ENCODE results near the gene ITPR3. TPM values are rescaled to one million over a fixed set of nuclear protein-coding genes. Genes with fewer than 3 reads are reported as not detected.

The ITPR3 gene
- total RNA-seq, 2 experiments from 2014 or later, result 56.6 to 83.5 TPM

DNA sequence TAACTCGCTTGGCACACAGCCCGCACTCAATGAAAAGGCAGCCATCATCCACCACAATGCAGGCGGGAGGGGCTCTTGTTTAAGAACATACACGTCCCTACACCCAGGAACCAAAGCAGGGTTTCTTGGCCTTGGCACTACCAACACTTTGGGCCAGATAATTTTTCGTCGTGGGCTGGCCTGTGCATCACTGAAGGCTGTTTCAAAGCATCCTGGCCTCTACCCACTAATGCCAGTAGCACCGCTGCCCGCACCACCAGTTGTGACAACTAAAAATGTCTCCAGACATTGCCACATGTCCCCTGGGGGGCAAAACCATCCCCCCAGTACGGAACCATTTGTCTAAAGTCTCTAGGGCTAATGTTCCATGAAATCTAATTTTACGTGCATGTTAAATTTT lies 77.4 kb downstream of the ITPR3 start:
- TF ChIP-seq, protein P1, sequence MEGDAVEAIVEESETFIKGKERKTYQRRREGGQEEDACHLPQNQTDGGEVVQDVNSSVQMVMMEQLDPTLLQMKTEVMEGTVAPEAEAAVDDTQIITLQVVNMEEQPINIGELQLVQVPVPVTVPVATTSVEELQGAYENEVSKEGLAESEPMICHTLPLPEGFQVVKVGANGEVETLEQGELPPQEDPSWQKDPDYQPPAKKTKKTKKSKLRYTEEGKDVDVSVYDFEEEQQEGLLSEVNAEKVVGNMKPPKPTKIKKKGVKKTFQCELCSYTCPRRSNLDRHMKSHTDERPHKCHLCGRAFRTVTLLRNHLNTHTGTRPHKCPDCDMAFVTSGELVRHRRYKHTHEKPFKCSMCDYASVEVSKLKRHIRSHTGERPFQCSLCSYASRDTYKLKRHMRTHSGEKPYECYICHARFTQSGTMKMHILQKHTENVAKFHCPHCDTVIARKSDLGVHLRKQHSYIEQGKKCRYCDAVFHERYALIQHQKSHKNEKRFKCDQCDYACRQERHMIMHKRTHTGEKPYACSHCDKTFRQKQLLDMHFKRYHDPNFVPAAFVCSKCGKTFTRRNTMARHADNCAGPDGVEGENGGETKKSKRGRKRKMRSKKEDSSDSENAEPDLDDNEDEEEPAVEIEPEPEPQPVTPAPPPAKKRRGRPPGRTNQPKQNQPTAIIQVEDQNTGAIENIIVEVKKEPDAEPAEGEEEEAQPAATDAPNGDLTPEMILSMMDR (conservative IDR thresholded peaks at IDR 0.05; ENCODE audit: low read length), result no peak
- TF ChIP-seq EZH2phosphoT487 (IDR thresholded peaks at IDR 0.05; ENCODE audit: borderline replicate concordance, low read depth, low read length), result no peak
- H3K27ac ChIP-seq (ENCODE audit: low read depth, low read length, poor library complexity, severe bottlenecking), result no peak overlapping the region
- DNase-seq (ENCODE audit: low spot score), result no peak
- no peaks in the 10 kb centered on the region for H3K9me2 ChIP-seq (ENCODE audit: insufficient read depth, low read length)
- ChIA-PET CTCF (ENCODE audit: unreplicated experiment) (no interaction called here), POLR2A (interaction anchor here (1.7 kb wide), 1 partner anchor 117 kb away, joined by 3 read pairs; no protein-coding TSS in a partner anchor)
- peaks cover 35% of the 10 kb centered on the region for H3K4me1 ChIP-seq (ENCODE audit: insufficient read depth, low read length, poor library complexity, severe bottlenecking)
- intact Hi-C loops (cut with micrococcal nuclease; ENCODE audit: unreplicated experiment), result no loop called here
- H2AFZ ChIP-seq (ENCODE audit: low read length), result no peak overlapping the region
- BruUV-seq (replicated peaks), result no TSS peak
- H4K20me1 ChIP-seq (ENCODE audit: insufficient read depth, low read length), result 0 out of 2 replicates have a peak, but pooled peaks cover 6% of the 10 kb centered on the region
- no peaks in the 10 kb centered on the region for H3K9me3 ChIP-seq (ENCODE audit: low read length)
- H3K36me3 ChIP-seq (ENCODE audit: insufficient read depth, low read length), result peaks cover 86% of the 10 kb centered on the region
- H3K4me3 ChIP-seq (ENCODE audit: low read depth, low read length, poor library complexity, severe bottlenecking), result no peak overlapping the region
- no peak overlapping the region for H3K4me2 ChIP-seq (ENCODE audit: low read length)
- H3K79me2 ChIP-seq (ENCODE audit: insufficient read depth, low read depth, low read length), result no peaks in the 10 kb centered on the region

DNA sequence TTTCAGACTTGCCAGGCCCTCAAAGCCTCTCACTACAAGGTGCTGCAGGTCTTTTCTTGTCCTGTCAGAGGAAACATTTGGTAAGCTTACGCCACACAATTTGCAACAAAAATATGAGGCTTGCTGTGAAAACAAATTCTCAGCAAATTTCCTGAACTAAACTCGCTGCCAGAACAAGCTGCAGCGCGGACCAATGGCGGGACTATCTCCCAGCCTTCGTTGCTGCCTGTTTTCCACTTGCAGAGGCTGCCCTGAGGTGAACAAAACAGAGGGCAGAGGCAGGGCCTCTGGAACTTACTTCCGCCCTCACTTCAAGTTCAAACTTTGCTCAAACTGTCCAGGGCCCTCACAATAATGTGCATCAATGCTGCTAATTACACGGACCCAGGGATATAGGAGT lies 78.0 kb downstream of the ITPR3 start:
- POLR2A ChIA-PET, result interaction anchor here (0.7 to 1.7 kb wide), 2 partner anchors 12 to 118 kb away, joined by 3 to 4 read pairs; partner anchors contain the start of gene UQCC2
- Histone ChIP-seq H3K4me3 (ENCODE audit: low read depth, low read length, poor library complexity, severe bottlenecking) (no peak overlapping the region), H4K20me1 (ENCODE audit: insufficient read depth, low read length) (0 out of 2 replicates have a peak, but pooled peaks cover 6% of the 10 kb centered on the region), H3K79me2 (ENCODE audit: insufficient read depth, low read depth, low read length) (no peaks in the 10 kb centered on the region), H3K36me3 (ENCODE audit: insufficient read depth, low read length) (peaks cover 83% of the 10 kb centered on the region), H3K4me2 (ENCODE audit: low read length) (no peak overlapping the region), H2AFZ (ENCODE audit: low read length) (no peak overlapping the region), H3K4me1 (ENCODE audit: insufficient read depth, low read length, poor library complexity, severe bottlenecking) (peaks cover 35% of the 10 kb centered on the region), H3K9me2 (ENCODE audit: insufficient read depth, low read length) (no peaks in the 10 kb centered on the region), H3K27ac (ENCODE audit: low read depth, low read length, poor library complexity, severe bottlenecking) (no peak overlapping the region), H3K9me3 (ENCODE audit: low read length) (no peaks in the 10 kb centered on the region)
- no TSS peak for BruUV-seq (replicated peaks)
- intact Hi-C loops (cut with micrococcal nuclease; ENCODE audit: unreplicated experiment), result no loop called here
- no peak for TF ChIP-seq EZH2phosphoT487 (IDR thresholded peaks at IDR 0.05; ENCODE audit: borderline replicate concordance, low read depth, low read length)
- TF ChIP-seq, protein P1 (conservative IDR thresholded peaks at IDR 0.05; ENCODE audit: low read length), result no peak
- no peak for DNase-seq (ENCODE audit: low spot score)
- CTCF ChIA-PET (ENCODE audit: unreplicated experiment), result no interaction called here

DNA sequence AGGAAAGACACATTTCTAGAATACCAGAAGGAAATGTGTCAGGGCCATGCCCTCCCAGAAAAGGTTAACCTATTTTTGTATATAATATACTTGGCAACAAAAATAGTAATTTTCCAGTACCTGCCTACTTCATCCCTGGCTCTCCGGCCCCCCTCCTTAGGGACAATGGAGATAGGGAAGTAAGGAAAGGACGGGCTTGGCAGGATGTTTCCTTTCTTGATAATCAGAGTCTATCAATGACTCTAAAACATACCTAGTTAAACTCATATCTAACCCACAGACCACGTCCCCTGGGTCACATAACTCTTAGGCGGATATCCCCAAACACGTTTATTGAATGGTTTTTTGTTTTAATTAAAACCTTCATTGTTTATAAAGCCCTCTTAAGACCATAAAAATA lies 78.6 kb downstream of the ITPR3 start:
- Histone ChIP-seq H3K27ac (ENCODE audit: low read depth, low read length, poor library complexity, severe bottlenecking) (peak overlapping the region; percentile 14), H3K9me2 (ENCODE audit: insufficient read depth, low read length) (no peaks in the 10 kb centered on the region), H3K9me3 (ENCODE audit: low read length) (no peaks in the 10 kb centered on the region), H4K20me1 (ENCODE audit: insufficient read depth, low read length) (0 out of 2 replicates have a peak, but pooled peaks cover 6% of the 10 kb centered on the region), H3K79me2 (ENCODE audit: insufficient read depth, low read depth, low read length) (no peaks in the 10 kb centered on the region), H3K4me1 (ENCODE audit: insufficient read depth, low read length, poor library complexity, severe bottlenecking) (peaks cover 35% of the 10 kb centered on the region), H3K36me3 (ENCODE audit: insufficient read depth, low read length) (peaks cover 83% of the 10 kb centered on the region), H3K4me2 (ENCODE audit: low read length) (no peak overlapping the region), H2AFZ (ENCODE audit: low read length) (no peak overlapping the region), H3K4me3 (ENCODE audit: low read depth, low read length, poor library complexity, severe bottlenecking) (no peak overlapping the region)
- POLR2A ChIA-PET, result no interaction called here
- CTCF ChIA-PET (ENCODE audit: unreplicated experiment), result interaction anchor here (1.2 kb wide), 1 partner anchor 113 kb away, joined by 3 read pairs; no protein-coding TSS in a partner anchor
- no TSS peak for BruUV-seq (replicated peaks)
- DNase-seq (ENCODE audit: low spot score), result no peak
- intact Hi-C loops (cut with micrococcal nuclease; ENCODE audit: unreplicated experiment), result loop anchor here (1.0 kb wide), 2 partner anchors 110 to 114 kb away; no protein-coding TSS in a partner anchor
- no peak for TF ChIP-seq EZH2phosphoT487 (IDR thresholded peaks at IDR 0.05; ENCODE audit: borderline replicate concordance, low read depth, low read length)
- TF ChIP-seq, protein P1 (conservative IDR thresholded peaks at IDR 0.05; ENCODE audit: low read length), result no peak
